ENCODE data around the gene EIF2S1. TPM values are rescaled to one million over a fixed set of nuclear protein-coding genes. Genes with fewer than 3 reads are reported as not detected.
"Not testable (repeated sequence)": the region's sequence is repeated elsewhere in the genome, so short reads cannot be mapped to it uniquely, and the experiment has no call there.

The EIF2S1 gene
- total RNA-seq, 6 donors from 2014 or later, result 10.3 to 88.2 (median 66.4) TPM

GRCh38 chr14:67411820-67412421, 51.8 kb downstream of the EIF2S1 start, which contains the start of gene PLEK2:
TSS of gene PLEK2 (minus strand) at chr14:67412165. CDS start at chr14:67412059, 106 bp downstream.
- TF ChIP-seq EP300 (IDR thresholded peaks at IDR 0.05), result no peak
- TF ChIP-seq POLR2AphosphoS5 (IDR thresholded peaks at IDR 0.05), result peak in 1 of 2 donors; percentile 13
- no peaks in the 10 kb centered on the region for H3K36me3 ChIP-seq
- ATAC-seq (ENCODE audit: low FRiP score in 2 of 2), result peak; percentile 66 to 74
- H3K27me3 ChIP-seq, result peaks cover 0 to 6% (median 2%) of the 10 kb centered on the region in 4 donors
- H3K9me3 ChIP-seq, result no peaks in the 10 kb centered on the region
- peak within 1 kb of the TSS; percentile 3 to 57 (median 50) for H3K4me3 ChIP-seq
- H3K4me1 ChIP-seq, result peaks cover 6 to 23% (median 12%) of the 10 kb centered on the region in 4 donors
- H3K27ac ChIP-seq, result no peak within 1 kb of the TSS
- peak; percentile 74 to 94 for DNase-seq
- WGBS, 2 donors, result 12 to 27% methylated on average over 11 to 37 of the region's 63 CpGs

GRCh38 chr14:67413806-67414769, 54.0 kb downstream of the EIF2S1 start:
- H3K27ac ChIP-seq, result no peak overlapping the region
- peaks cover 0 to 6% (median 2%) of the 10 kb centered on the region in 4 donors for H3K27me3 ChIP-seq
- no peaks in the 10 kb centered on the region for H3K9me3 ChIP-seq
- H3K4me1 ChIP-seq, result peaks cover 6 to 23% (median 12%) of the 10 kb centered on the region in 4 donors
- ATAC-seq (ENCODE audit: low FRiP score in 2 of 2), result peak in 1 of 2 donors; percentile 27
- no peaks in the 10 kb centered on the region for H3K36me3 ChIP-seq
- DNase-seq, result peak in 1 of 2 donors; percentile 39
- WGBS, 2 donors, result 23 to 38% methylated on average over 3 of the region's 3 CpGs
- TF ChIP-seq EP300 (IDR thresholded peaks at IDR 0.05) (peak in 1 of 4 donors; percentile 2), POLR2A (IDR thresholded peaks at IDR 0.05) (no peak), CTCF (IDR thresholded peaks at IDR 0.05) (no peak), POLR2AphosphoS5 (IDR thresholded peaks at IDR 0.05) (peak in 1 of 2 donors; percentile 20)
- H3K4me3 ChIP-seq, result no peak overlapping the region

- 96 to 98% methylated on average over 5 of the region's 5 CpGs for WGBS, 2 donors
- not testable (repeated sequence) for H3K27me3 ChIP-seq; H3K36me3 ChIP-seq; H3K4me3 ChIP-seq; H3K9me3 ChIP-seq; ATAC-seq (ENCODE audit: low FRiP score in 2 of 2); H3K27ac ChIP-seq; DNase-seq
- peaks cover 6 to 23% (median 12%) of the 10 kb centered on the region in 4 donors for H3K4me1 ChIP-seq
These were observed 55.5 kb downstream of the EIF2S1 start for GRCh38 chr14:67415610-67416009.

GRCh38 chr14:67416085-67416484, 56.0 kb downstream of the EIF2S1 start:
- Histone ChIP-seq H3K36me3 (no peaks in the 10 kb centered on the region), H3K4me3 (no peak overlapping the region), H3K4me1 (peaks cover 6 to 23% (median 12%) of the 10 kb centered on the region in 4 donors), H3K27me3 (peaks cover 0 to 6% (median 2%) of the 10 kb centered on the region in 4 donors), H3K27ac (no peak overlapping the region), H3K9me3 (no peaks in the 10 kb centered on the region)
- no peak for TF ChIP-seq EP300 (IDR thresholded peaks at IDR 0.05)
- no peak for TF ChIP-seq POLR2AphosphoS5 (IDR thresholded peaks at IDR 0.05)
- TF ChIP-seq POLR2A (IDR thresholded peaks at IDR 0.05), result no peak
- TF ChIP-seq CTCF (IDR thresholded peaks at IDR 0.05), result no peak
- no peak for ATAC-seq (ENCODE audit: low FRiP score in 2 of 2)
- 76% methylated on average over 8 of the region's 8 CpGs for WGBS, 2 donors
- no peak for DNase-seq

- H3K9me3 ChIP-seq, result no peaks in the 10 kb centered on the region
- no peak for DNase-seq
- H3K36me3 ChIP-seq, result no peaks in the 10 kb centered on the region
- no peak overlapping the region for H3K27ac ChIP-seq
- 97 to 100% methylated on average over 2 of the region's 2 CpGs for WGBS, 2 donors
- no peak for ATAC-seq (ENCODE audit: low FRiP score in 2 of 2)
- H3K4me1 ChIP-seq, result peaks cover 3 to 17% (median 8%) of the 10 kb centered on the region in 4 donors
- H3K4me3 ChIP-seq, result no peak overlapping the region
- TF ChIP-seq EP300 (IDR thresholded peaks at IDR 0.05) (no peak), POLR2A (IDR thresholded peaks at IDR 0.05) (no peak), CTCF (IDR thresholded peaks at IDR 0.05) (no peak), POLR2AphosphoS5 (IDR thresholded peaks at IDR 0.05) (no peak)
- H3K27me3 ChIP-seq, result peaks cover 0 to 4% (median 2%) of the 10 kb centered on the region in 4 donors
These were observed 56.7 kb downstream of the EIF2S1 start for GRCh38 chr14:67416810-67417209.
